Right lung (tissue), 5 donors: ENCODE data around the gene TIPARP. TPM values are rescaled to one million over a fixed set of nuclear protein-coding genes. Genes with fewer than 3 reads are reported as not detected.
"Not testable (repeated sequence)": the region's sequence is repeated elsewhere in the genome, so short reads cannot be mapped to it uniquely, and the experiment has no call there.

Experiments
- DNase-seq, 2 donors: peaks; one replicate each; pipeline ENCODE4 v3.0.0-alpha.2; 2013
- polyA plus RNA-seq, 5 donors: library from polyadenylated mRNA; unstranded; fragments of 120-200 nt; gene quantifications; one replicate each; pipeline versions ENCODE4 v1.2.1 to v1.2.3, GENCODE V29; 2013; ENCODE audit warnings: inconsistent platforms in 1 of 5, low replicate concordance in 1 of 5; ENCODE audit not compliant: insufficient read length in 5 of 5, insufficient read depth in 1 of 5

TIPARP gene
- polyA plus RNA-seq, 5 donors = 17.4 to 32.0 (median 28.6) TPM

DNA sequence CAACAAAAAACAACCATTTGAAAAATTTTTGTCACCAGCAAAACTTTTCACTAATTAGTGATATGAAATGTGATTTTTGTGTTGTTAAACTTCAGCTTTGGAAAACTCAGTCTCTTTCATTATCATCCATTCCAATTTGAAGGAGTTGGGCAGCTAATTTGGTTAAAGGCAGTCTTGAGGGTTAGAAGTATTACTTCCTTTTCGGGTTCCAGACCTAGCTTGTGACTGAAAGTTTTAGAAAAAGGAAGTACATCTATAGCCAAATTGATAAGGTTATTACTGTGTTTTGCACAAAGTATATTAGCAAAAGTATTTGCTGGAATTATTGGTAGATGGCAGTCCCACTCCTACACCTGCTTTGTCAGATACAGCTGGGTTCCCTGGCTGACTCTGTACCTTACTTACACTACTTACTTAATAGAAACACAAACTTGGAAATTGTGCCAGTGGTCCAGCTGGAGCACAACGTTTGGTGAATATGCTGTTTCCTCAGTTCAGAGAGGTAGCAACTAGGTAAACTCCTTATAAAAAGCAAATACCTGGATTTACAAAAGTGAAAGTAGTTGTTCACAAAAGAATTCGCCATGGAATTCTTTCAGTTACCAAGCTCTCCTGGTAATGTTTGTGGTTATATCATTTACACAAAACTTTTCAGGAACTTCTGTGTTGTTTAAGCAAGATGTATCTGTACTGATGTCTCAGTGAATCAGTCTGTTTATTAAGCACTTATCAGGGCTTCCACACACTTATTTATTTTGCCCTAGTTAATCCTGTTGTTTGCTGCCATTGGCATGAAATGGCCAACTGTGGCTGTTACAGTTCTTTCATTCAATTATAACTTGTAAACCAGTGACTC lies 31.6 kb downstream of the TIPARP start:
- DNase-seq = no peak

DNA sequence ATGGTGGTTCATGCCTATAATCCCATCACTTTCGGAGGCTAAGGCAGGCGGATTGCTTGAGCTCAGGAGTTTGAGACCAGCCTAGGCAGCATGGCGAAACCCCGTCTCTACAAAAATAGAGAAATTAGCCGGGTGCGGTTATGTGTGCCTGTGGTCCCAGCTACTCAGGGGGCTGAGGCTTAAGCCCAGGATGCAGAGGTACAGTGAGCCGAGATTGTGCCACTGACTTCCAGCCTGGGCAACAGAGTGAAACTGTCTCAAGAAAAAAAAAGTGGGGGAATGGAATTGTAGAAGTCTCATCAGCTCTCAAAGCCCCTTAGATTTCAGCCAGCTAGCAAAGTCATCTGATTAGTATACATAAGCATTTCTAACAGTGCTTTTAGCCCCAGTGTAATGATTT lies 33.2 kb downstream of the TIPARP start:
- DNase-seq = no peak

DNA sequence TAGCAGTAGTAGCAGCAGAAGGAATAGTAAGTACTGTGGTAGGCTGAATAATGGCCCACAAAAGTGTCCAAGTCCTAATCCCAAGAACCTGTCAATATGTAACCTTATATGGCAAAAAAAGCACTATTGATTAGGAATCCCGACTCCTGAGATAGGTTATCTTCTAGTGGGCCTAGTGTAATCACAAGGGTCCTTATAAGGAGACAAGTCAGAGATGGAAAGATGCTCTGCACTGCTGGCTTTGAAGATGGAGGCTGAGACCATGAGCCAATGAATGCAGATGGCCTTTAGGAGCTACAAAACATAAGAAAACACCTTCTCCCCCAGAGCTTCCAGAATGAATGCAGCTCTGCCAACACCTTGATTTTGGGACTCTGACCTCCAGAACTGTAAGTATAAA lies 36.0 kb downstream of the TIPARP start:
- no peak for DNase-seq

DNA sequence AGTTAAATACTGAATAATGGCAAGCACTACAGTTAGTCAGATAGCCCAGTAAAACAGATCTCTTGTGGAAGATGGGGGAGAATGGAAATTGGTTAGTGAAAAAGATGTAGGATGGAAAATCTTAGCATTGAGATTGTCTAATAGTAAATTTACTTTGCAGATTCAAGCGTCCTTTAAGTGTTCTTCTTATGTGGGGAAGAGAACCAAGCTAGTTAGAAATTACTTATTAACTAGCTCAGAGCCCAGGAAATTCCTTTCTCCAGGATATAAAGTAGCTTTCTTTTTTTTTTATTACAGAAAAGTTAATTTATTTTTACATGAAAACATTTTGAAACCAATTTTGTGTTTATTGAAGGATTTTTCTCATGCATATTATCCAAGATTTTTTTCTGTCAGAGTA lies 36.7 kb downstream of the TIPARP start:
- no peak for DNase-seq

DNA sequence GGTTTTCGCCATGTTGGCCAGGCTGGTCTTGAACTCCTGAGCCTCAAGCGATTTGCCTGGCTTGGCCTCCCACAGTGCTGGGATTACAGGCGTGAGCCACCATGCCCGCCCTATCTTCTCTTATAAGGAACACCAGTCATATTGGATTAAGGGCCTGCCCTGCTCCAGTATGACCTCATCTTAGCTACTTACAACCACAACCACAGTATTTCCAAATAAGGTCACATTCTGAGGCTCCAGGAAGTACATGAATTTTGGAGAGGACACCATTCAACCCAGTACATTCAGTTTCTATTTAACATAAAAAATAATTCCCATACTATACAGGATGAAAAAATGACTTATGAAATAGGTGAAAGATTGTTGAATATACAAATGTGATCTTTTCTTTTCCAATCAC lies 37.6 kb downstream of the TIPARP start:
- not testable (repeated sequence) for DNase-seq

DNA sequence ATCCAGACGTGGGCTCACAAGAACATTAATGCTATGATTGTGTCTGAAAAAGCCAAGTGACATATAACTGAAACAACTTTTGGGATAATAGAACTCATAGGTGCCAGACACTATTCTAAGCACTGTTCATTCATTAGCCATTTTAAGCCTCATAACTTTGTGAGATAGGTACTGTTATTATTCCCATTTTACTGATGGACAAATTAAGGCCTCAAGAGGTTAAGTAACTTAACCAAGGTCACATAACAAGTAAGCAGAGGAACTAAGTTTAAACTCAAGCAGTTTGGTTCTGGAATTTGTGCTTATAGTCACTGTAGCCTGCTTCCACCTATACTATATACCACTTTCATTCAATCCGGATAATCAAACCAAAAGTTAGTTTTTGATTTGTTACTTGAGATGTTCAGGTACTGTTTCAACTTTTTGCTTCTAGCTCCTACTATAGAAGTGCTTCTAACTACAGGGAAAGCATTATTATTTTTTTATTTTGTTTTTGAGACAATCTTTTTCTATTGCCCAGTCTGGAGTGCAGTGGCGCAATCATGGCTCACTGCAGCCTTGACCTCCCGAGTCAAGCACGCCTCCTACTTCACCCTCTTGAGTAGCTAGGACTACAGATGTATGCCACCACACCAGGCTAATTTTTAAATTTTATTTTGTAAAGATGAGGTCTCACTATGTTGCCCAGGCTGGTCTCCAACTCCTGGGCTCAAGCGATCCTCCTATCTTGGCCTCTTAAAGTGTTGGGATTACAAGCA lies 41.9 kb downstream of the TIPARP start:
- DNase-seq = no peak

DNA sequence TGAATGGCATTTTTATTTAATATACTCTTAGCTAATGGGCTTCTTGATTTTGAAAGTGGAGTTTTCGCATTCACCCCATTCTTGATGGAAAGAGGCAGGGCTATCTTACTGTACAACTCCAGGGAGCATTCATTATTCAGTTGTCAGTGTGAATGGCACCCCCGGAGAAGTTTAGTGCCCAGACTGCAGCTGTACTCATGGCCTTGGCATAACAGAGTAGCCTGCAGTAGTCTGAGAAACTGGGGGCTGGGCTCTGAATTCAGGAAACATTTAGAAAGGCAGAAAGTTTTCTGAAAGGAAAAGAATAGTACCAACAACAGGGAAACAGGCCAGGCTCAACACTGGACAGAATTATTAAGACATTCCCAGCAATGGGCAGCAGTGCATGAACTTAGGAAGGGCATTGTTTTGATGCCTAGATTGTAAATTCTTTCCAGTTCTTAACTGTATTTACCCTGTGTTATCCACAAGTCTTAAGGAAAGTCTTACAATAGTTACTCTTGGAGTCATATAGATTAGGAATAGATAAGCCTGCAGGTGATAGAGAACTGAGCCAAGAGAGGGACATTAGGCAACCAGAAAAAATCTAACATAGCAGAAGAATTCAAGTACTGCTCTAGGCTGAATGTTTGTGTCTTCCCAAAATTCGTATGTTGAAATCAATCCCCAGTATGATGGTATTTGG lies 44.4 kb downstream of the TIPARP start:
- no peak for DNase-seq

DNA sequence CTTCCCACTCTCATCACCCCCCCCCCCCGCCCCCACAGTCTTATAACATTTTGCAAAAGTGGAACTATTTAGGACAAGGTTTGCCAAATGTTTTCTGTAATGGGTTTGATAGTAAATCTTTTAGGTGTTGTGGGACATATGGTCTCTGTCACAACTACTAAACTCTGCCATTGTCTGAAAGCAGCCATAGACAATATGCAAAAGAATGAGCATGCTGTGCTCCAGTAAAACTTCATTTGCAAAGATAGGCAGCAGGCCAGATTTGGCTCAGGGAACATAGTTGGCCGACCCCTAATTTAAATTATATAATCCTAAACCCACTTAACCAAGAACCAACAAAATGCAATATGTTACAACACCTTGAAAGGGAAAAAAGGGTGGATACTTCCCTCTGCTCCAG lies 46.4 kb downstream of the TIPARP start:
- DNase-seq = no peak

DNA sequence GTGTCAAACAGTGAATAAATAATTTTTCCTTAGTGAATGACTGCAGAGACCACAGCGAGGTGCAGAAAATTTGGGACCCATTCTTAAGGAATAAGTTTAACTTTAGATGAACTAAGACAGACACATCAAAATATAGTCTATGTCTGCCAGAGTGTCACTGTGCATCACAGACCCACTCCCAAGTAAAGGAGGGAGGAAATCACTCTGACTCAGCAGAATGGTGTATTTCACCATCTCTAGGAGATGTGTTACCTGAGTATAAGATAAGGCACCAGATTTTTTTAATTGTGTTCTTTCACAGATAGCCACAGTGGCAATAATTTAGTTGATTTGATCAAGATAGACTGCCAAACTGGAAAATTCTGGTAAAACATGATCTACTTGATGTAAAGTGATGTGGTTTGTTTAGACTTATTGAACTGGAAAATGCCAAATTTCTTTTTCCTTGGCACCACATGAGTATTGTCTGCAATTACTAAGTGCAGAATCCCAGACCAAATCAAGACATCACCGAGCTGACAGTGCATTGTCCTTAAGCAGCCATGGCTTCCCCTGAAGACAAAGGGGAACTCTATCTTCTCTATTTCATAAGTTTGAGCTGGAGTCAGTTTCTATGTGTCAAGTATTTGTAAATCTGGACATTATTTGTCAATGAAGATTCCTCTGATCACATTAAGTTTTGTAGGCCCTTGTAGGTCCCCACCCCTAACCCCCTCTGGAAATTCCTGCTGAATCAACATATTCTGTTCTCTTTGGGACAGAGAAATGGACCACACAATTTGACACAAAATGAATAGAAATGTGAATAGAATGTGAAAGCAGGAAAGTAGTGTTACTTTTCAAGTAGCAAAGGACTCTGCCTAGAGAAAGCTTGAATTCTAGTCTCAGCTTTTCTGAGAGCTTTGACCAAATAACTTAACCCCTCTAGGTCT lies 47.6 kb downstream of the TIPARP start:
- DNase-seq = no peak

DNA sequence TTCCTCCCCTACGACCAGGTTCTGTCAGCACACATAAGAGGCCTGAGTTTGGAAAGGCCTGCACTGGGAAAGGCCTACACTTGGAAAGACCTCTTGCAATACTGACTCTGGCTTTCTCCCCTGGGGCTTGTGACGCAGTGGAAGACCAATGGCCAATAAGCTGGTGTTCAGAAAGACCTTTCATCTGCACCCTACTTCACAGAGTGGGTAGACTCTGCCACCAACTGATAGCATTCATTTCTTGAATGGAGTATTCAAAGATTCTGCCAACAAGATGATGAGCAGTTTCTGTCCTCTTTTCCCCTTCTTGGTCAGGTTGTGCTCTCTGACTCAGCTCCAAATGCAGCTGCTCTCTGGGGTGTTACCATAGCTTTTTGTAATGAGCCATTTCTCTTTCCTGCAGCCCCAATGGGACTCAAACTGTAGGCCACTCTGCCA lies 48.8 kb downstream of the TIPARP start:
- no peak for DNase-seq

DNA sequence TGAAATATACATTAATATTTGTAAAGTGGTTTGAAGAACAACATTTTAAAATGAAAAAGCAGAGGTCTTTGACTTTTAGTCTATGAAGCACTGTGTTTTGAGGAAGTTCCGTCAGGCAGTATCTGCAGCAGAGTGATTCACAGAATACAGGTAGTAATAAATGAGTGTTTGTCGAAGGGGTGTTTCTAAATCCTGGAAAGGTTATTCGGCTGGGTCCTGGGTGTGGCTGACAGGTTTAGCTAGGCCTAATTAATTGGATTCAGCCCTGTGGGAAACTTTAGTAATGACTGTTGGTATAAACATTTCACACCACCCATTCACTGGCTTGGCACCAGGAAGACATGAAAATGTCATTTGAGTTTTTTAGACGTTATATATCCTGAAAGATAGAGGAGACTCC lies 51.3 kb downstream of the TIPARP start:
- DNase-seq = no peak

DNA sequence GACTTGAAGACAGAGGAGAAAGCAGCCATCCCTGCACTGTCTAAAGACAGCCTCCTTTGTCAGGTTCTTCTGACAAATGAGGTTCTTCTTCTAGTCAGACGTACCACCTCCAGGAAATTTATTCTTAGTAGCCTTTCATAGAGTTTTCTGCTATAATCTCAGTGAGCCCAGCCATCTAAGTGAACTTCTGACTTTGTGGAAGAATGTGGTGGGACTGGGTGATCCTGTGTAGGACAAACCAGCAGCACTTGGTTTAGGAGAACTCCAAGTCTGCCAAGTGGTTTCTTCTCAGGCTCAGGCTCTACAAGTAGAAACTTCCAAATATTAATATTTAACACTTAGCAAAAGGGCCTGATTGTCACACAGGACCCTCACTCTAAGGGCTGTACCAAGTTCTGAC lies 52.1 kb downstream of the TIPARP start:
- DNase-seq = no peak

DNA sequence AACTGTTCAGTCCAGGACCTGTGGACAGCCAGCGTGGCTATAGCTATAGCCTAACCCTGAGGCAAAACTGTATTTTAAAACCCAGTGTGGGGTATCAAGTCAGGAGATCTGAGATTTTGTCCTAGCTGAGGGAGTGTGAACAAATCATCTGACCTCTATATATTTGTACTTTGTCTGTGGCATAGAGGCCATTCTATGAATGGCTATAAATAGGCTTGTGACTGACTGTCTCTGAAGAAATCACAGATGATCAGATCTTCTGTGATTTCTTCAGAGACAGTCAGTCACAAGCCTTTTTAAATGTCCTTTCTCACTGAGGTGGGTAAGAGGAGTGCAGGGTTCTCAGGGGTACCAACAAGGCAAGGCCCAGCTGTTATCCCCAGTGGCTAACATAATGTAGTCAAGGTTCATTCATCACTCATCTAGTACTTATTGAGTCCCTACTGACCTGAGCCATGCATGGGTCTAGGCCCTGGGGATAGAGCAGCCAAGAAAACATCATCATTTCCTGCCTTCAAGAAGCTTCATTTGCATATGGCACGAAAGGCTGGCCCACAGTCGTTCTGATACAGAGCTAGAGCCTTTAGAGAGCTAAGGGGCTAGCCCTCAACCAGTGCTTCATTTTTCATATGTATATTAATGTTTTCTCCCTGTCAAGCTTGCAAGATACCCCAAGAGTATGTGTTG lies 53.3 kb downstream of the TIPARP start:
- no peak for DNase-seq

DNA sequence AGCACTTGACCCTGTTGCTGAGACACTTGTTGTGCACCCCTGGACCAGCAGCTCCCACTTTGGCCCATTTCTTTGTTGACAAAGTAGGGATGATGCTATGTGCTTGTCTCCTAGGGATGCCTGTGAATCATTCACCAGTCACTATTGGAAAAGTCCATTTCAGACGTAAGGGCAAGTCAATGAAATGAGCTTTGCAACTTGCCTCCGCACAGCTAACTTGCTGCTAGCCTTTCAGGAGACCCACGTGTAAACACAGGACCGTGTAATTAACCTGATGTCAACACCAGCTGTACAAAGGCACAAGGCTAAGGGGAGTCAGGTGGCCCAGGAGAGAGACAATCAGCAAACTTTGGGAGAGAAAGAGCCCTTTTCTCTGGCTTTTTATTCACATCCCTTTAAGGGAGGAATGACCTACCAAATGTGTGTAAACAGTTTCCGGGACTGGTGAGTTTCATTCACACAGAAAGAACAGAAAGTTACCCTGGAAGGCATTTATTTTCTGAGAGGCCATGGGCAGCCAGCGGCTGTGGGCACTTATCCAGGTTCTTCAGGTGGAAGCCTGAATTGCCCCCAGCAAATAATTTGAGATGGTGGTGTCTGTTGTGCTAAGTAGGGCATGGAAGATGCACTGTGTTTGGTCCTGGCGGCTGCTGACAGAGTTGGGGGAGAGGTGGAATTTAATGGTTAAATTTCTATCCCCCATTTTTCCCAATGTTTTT lies 54.0 kb downstream of the TIPARP start:
- DNase-seq = no peak

DNA sequence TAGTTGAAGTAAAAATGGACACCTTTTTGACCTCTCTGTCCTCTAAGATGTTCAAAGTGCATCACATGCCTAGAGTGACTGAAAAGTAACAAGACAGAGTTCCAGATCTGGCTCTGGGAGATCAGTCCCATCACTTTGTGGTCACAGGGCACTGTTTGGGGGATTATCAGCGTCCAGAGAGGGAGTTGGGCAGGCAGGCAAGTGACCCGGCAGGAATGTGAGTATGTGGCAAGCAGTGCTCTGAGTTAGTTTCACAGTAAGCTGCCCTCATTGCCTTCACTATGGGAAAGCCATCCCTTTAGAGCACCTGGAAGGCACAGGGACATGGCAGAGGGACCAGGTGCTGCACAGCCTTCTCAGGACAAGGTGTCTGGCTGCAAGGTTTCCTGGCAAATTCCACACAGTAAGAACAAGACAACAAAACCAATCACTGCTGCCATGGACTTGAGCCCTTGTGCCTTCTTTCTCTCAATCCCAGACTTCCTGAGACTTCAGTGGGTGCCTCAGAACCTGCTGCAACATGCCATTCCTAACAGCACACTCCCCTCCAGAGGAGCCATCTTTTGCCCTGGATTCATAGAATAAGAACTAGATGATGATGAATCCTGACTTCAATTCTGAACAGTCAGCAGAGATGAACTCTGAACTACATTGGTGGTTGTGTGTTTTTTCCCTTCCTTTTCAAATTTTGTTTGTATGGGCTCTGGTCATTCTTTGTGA lies 55.2 kb downstream of the TIPARP start:
- no peak for DNase-seq

DNA sequence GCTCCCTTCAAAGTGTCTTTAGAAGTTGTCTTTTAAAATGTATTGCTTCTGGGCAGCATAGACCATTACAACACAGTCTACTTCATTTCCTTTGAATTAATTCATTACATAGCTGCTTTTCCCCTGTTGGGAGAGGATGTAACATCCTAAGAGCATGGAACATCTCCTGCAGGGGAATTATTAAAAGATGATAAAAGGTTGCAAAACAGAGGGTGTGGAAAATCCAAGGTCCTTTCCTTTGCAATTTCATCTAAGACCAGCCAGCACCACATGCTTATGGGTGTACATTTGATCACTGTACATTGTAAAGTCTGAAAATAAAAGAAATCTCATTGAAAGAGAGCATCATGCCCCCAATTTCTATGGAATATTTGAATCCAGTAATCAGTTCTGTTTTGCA lies 57.4 kb downstream of the TIPARP start:
- no peak for DNase-seq

DNA sequence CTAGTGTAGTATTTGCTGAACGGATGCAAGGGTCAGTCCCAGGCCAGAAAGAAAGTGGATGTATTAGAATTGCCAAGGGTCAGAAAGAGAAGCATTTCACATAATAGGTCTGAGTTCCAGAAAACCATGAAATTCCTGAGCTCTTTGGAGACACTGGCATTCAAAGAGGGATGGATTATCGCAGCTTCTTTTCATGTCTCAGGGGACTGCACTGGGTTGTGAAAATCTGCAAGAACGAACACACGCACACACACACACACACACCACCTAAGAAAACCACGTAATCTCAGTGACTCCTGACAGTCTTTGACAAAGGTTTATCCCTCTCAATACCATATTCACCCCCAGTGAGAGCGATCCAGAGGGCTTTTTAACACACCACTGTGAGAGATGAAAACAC lies 57.9 kb downstream of the TIPARP start:
- no peak for DNase-seq

DNA sequence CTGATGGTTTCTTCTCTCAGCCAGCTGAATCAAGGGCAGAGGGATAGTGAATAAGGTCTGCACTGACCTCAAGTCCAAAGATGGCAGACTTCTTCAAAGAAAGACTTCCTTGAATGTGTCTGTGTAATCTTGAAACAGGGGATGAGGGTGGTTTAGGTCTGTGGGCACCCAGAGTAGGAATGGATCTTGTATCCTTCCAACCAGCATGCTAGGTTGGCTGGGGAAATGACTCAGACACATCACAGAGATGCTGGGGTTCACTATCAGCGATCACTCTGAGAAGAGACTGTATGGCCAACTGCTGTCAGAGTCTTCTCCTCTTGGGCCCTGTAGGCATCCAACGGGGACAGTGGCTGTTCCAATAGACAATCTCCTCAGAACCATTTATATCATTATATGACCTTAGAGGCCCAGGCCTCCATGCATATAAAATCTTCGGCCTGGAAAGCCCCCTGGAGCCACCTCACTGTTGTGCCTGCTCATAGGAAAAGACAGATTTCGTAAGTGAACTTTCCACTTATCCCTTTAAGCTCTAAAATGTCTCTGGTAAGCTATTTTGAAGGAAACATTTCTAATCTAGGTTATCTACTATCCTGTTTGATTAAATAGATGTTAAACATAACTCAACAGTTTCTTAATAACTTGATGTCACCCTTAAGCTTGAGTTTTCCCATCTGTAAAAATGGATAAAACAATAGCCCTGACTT lies 58.5 kb downstream of the TIPARP start:
- DNase-seq = no peak

DNA sequence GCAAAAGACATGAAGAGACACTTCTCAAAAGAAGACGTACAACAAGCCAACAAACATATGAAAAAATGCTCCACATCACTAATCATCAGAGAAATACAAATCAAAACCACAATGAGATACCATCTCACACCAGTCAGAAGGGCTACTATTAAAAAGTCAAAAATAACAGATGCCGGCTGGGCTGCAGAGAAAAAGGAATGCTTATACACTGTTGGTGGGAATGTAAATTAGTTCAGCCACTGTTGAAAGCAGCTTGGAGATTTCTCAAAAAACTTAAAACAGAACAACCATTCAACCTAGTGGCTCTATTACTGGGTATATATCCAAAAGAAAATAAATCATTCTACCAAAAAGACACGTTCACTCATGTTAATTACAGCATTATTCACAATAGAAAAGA lies 60.3 kb downstream of the TIPARP start:
- not testable (repeated sequence) for DNase-seq
